ENCODE results near the gene DEPP1.
"Not testable (repeated sequence)": the region's sequence is repeated elsewhere in the genome, so short reads cannot be mapped to it uniquely, and the experiment has no call there.

The DEPP1 gene, protein sequence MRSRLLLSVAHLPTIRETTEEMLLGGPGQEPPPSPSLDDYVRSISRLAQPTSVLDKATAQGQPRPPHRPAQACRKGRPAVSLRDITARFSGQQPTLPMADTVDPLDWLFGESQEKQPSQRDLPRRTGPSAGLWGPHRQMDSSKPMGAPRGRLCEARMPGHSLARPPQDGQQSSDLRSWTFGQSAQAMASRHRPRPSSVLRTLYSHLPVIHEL

DNA sequence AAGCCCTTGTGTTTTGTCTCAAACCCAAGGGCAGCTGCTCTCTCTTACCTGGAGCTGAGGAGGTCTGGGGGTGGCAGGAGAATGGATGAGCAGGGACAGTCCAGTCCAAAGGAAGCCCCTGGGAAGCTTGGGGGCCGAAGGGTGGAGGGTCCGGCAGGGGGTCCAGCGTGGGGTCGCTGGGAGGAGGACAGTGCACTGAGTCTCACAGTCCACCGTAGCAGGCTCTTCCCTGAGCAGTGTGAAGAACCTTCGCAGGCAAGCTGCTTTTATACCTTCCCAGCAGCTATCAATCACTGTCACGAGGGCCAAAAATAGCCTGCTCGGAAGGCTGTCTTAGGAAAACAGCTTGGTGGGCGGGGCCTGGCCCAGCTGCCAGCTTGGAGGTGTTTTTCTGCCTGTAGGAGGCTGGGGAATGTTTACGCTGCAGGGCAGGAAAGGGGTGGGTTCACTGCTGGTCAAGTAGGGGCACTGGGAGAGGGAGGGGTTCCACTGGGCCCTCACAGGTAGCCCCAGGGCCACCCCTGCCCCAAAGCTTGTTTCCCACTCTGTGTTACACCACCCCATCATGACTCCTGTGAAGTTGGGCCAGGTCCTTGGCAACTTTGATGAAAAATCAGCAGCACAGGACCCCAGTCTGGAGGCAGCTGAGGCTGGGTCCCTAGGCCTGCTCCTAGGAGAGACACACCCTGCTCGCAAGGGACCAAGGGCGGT, at the start of gene DEPP1:
TSS of gene DEPP1 (minus strand) at position 240 of the 711 bp plus-strand sequence. CDS start 779 bp downstream, outside the sequence.
- peak; percentile 92 to 96 for DNase-seq (ENCODE audit: low read depth in 1 of 2, low spot score in 1 of 2)
- in situ Hi-C loops (cut with HindIII; ENCODE audit: low pct_unique_long_range_greater_than_20kb, low sequenced_read_pairs): no loop called here
- no peak for TF ChIP-seq JUND (IDR thresholded peaks at IDR 0.05; ENCODE audit: low read depth)

- no peak for DNase-seq (ENCODE audit: low read depth in 1 of 2, low spot score in 1 of 2)
- no peak for TF ChIP-seq JUND (IDR thresholded peaks at IDR 0.05; ENCODE audit: low read depth)
- in situ Hi-C loops (cut with HindIII; ENCODE audit: low pct_unique_long_range_greater_than_20kb, low sequenced_read_pairs): no loop called here
Measured at GRCh38 chr10:45023426-45023825, 44.8 kb upstream of the DEPP1 start.

GRCh38 chr10:45015590-45015989, 37.0 kb upstream of the DEPP1 start:
- DNase-seq (ENCODE audit: low read depth in 1 of 2, low spot score in 1 of 2): no peak
- in situ Hi-C loops (cut with HindIII; ENCODE audit: low pct_unique_long_range_greater_than_20kb, low sequenced_read_pairs): no loop called here
- no peak for TF ChIP-seq JUND (IDR thresholded peaks at IDR 0.05; ENCODE audit: low read depth)

- in situ Hi-C loops (cut with HindIII; ENCODE audit: low pct_unique_long_range_greater_than_20kb, low sequenced_read_pairs); DNase-seq (ENCODE audit: low read depth in 1 of 2, low spot score in 1 of 2): not testable (repeated sequence)
Measured at GRCh38 chr10:45014557-45014956, 35.9 kb upstream of the DEPP1 start.

DNA sequence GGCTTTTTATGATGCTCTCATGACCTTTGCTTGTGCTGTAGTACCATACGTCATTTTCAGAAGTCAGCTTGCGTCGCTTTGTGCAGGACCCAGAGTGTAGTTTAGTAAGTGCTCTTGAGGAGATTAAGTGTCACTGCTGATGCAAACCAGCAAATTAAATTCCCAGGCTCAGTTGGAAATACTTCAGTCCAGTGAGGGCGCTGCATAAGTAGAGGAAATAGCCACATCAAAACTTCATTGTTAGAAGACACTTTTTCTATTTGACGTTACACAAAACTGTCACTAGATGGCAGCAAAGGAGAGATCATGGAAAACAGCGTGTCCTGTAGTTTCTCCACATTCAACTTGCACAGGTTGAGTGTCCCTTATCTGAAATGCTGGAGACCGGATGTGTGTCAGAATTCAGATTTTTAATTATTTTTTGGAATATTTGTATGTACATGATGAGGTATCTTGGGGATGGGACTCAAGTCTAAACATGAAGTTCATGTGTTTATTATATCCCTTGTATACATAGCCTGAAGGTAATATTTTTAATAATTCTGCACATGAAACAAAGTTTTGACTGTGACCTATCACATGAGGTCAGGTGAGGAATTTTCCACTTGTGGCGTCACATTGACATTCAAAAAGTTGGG, 30.0 kb upstream of the DEPP1 start:
- in situ Hi-C loops (cut with HindIII; ENCODE audit: low pct_unique_long_range_greater_than_20kb, low sequenced_read_pairs): no loop called here
- no peak for TF ChIP-seq JUND (IDR thresholded peaks at IDR 0.05; ENCODE audit: low read depth)
- DNase-seq (ENCODE audit: low read depth in 1 of 2, low spot score in 1 of 2): peak; percentile 62 to 93

DNA sequence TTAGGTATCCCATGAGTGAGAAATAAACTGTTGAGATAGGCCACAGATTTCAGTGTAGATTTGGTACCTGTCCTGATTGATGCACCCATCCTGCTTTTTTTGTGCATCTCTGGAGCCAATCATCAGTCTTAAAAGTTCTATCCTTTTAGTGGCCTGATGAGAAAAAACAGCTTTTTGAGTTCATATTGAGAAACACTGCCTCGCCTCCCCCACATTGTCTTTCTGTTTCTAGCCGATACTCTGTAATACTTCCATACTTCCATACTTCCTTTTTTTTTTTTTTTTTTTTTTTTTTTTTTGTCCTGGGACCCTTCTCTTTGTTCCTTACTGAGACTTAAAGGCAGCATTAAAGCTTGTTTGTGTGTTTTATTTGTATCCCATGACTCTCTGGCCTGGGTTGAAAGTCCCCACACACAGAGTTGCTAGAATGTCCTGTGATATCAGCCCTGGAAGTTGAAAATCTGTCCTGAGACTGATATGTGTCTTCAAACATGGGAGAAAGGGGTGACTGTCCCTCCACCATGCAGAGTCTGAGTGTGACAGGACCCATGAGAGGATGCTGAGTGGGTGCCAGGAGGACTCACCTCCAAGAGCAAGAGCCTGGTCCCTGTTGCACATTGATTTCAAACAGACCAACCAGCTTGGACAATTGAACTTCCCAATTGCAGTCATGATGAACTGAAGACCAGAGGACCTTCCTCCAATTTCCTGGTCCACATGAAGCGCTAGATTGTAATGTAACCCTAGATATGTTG, 27.8 kb upstream of the DEPP1 start:
- TF ChIP-seq JUND (IDR thresholded peaks at IDR 0.05; ENCODE audit: low read depth): no peak
- no peak for DNase-seq (ENCODE audit: low read depth in 1 of 2, low spot score in 1 of 2)
- in situ Hi-C loops (cut with HindIII; ENCODE audit: low pct_unique_long_range_greater_than_20kb, low sequenced_read_pairs): no loop called here

GRCh38 chr10:45005284-45005683, 26.7 kb upstream of the DEPP1 start:
- no peak for DNase-seq (ENCODE audit: low read depth in 1 of 2, low spot score in 1 of 2)
- in situ Hi-C loops (cut with HindIII; ENCODE audit: low pct_unique_long_range_greater_than_20kb, low sequenced_read_pairs): no loop called here
- TF ChIP-seq JUND (IDR thresholded peaks at IDR 0.05; ENCODE audit: low read depth): no peak

DNA sequence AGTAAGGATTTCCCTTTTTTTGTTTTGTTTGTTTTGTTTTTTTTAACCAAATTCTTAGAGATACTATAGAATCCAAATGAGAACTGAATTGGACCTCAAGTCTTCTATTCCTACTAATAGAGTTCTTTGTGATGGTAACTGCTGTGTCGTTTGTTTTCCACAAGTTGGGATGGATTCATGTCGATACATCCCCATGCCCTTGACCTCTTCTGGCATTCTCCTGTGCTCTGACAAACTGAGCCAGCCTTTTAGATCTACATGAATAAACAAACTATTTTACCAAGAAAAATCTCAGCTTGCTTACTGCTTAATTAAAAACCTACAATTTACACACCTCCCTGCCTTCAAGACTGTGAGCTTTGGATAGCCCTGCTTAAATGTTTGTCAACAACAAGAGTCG, 26.1 kb upstream of the DEPP1 start:
- TF ChIP-seq JUND (IDR thresholded peaks at IDR 0.05; ENCODE audit: low read depth): no peak
- in situ Hi-C loops (cut with HindIII; ENCODE audit: low pct_unique_long_range_greater_than_20kb, low sequenced_read_pairs): no loop called here
- no peak for DNase-seq (ENCODE audit: low read depth in 1 of 2, low spot score in 1 of 2)

- TF ChIP-seq JUND (IDR thresholded peaks at IDR 0.05; ENCODE audit: low read depth): no peak
- in situ Hi-C loops (cut with HindIII; ENCODE audit: low pct_unique_long_range_greater_than_20kb, low sequenced_read_pairs): no loop called here
- DNase-seq (ENCODE audit: low read depth in 1 of 2, low spot score in 1 of 2): no peak
Measured at GRCh38 chr10:45003432-45004000, 24.9 kb upstream of the DEPP1 start.

DNA sequence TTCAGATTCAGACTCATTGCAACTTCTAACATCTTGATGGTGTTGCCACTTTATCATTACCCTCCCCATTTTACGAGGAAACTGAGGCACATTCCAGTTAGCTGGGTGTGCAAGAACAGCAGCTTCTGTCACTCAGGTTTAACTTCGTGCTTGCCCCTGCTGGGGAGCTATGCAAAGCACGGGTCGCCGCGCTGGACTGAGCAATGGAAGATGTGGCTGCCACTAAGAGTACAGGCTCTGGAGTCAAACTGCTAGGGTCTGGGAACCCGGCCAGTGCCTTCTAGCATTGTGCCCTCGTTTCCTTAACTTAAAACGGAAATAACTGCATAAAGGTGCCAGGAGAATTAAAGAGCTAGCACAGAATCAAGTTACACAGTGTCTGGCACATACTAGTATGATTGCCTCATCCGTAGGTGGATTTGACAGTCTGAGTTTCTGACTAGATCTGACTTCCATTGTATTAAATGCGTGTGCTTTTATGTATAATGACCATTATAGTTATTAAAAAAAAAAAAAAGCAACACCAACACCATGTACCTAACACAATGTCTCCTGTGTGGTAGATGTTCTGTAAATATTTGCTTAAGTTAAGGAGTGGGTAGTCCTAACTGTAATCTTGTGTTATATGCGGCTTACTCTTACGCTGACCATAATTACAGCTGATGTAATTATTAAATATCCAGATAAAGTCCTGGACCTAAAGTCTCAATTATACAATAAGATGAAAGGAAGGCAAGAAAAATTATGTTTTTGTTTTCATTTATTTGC, 23.0 kb upstream of the DEPP1 start:
- DNase-seq (ENCODE audit: low read depth in 1 of 2, low spot score in 1 of 2): peak; percentile 65 to 84
- no peak for TF ChIP-seq JUND (IDR thresholded peaks at IDR 0.05; ENCODE audit: low read depth)
- in situ Hi-C loops (cut with HindIII; ENCODE audit: low pct_unique_long_range_greater_than_20kb, low sequenced_read_pairs): no loop called here

GRCh38 chr10:45000752-45001380, 22.3 kb upstream of the DEPP1 start, which contains the start of gene ZNF22:
Gene ZNF22 (plus strand): TSS chr10:45000923. CDS start chr10:45003369, 2,446 bp downstream.
- DNase-seq (ENCODE audit: low read depth in 1 of 2, low spot score in 1 of 2): peak in 1 of 2 experiments; percentile 26

More at GRCh38 chr10:45000752-45001380, 22.3 kb upstream of the DEPP1 start, which contains the start of gene ZNF22:
- TF ChIP-seq JUND (IDR thresholded peaks at IDR 0.05; ENCODE audit: low read depth): no peak
- in situ Hi-C loops (cut with HindIII; ENCODE audit: low pct_unique_long_range_greater_than_20kb, low sequenced_read_pairs): no loop called here
